AG04450 (cell line): ENCODE results near the gene GPR17. TPM values are rescaled to one million over a fixed set of nuclear protein-coding genes. Genes with fewer than 3 reads are reported as not detected.

Experiments used
- CTCF ChIA-PET: fragments of 300-600, 350-600 bp; formaldehyde crosslinking; extraction: SDS; loops from one replicate; lab custom pipeline; 2022; ENCODE audit warnings: antibody characterized with exemption, inconsistent platforms; lab: Charles Lee
- POLR2A ChIA-PET: fragments of 350-600 bp; formaldehyde crosslinking; extraction: SDS; loops from one replicate; lab custom pipeline; 2021; ENCODE audit warnings: antibody characterized with exemption, inconsistent platforms; lab: Yijun Ruan, JAX
- DNase-seq: peaks from one replicate; pipeline ENCODE4 v3.0.0-alpha.2; 2011; ENCODE audit warnings: low read depth, low spot score
- H3K27ac ChIP-seq: one replicate; pipeline ENCODE4 v1.5.1; 2012; ENCODE audit warnings: low read depth, low read length, control low read depth
- H3K27me3 ChIP-seq: one replicate; pipeline ENCODE4 v1.6.0; 2012; ENCODE audit warnings: low read length; ENCODE audit not compliant: control insufficient read depth, insufficient read depth
- H3K4me3 ChIP-seq: 2 replicates; pipeline ENCODE4 v1.5.1; 2011; ENCODE audit warnings: mild to moderate bottlenecking, low read depth, low read length, control low read depth
- H3K9me3 ChIP-seq: 2 replicates; pipeline ENCODE4 v1.5.1; 2012; ENCODE audit warnings: low read length; ENCODE audit not compliant: control insufficient read depth, insufficient read depth
- polyA plus RNA-seq: library from polyadenylated mRNA; depleted of rRNA; stranded (reverse); fragments of >200 nt; gene quantifications from 2 replicates; pipeline ENCODE4 v1.2.3, GENCODE V29; 2011
- TF ChIP-seq, protein P1 (sequence below): IDR thresholded peaks from 2 replicates; pipeline ENCODE4 v1.5.1; 2011; ENCODE audit warnings: low read depth, low read length, control low read depth, inconsistent platforms

GPR17 gene
- polyA plus RNA-seq, 1 experiment: not detected

DNA sequence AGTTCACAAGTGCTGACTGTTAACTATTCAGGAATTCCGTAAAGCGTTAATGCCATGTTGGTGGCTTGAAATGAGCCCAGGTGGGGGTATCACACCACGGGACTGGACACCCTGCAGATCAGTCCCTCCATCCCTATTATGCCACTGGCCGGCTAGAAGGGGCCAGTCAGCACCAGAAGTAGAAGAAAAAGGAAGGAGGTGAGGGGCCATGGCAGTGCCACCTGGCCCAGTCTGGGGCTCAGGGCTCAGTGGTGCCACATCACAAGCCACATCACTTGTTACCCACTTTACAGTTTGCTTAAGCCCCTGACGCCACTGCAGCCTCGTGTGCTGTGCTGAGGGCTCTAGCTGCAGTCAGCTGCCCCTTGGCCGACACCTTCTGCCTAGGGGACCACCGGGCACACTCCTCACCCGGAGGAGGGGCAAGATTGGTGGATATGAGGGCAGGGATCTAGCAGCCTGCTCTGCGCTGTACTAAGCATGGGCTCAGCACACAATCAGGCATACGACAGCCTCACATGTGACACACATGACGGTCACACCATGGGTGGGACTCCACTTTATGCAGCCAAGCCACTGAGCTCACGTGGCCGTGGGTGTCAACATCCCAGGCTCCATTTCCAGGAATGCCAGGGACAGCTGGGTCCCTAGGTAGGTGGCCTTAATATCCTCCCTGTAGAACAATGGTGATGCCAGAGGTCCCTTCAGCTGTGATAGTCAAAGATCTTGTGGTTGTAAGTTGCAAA, 25.8 kb downstream of the GPR17 start:
- no peak for DNase-seq
- CTCF ChIA-PET: no interaction called here
- POLR2A ChIA-PET: interaction anchor here (1.2 kb wide), 1 partner anchor 145 kb away, joined by 3 read pairs; no protein-coding TSS in a partner anchor
- no peak overlapping the region for H3K4me3 ChIP-seq
- TF ChIP-seq, protein P1, sequence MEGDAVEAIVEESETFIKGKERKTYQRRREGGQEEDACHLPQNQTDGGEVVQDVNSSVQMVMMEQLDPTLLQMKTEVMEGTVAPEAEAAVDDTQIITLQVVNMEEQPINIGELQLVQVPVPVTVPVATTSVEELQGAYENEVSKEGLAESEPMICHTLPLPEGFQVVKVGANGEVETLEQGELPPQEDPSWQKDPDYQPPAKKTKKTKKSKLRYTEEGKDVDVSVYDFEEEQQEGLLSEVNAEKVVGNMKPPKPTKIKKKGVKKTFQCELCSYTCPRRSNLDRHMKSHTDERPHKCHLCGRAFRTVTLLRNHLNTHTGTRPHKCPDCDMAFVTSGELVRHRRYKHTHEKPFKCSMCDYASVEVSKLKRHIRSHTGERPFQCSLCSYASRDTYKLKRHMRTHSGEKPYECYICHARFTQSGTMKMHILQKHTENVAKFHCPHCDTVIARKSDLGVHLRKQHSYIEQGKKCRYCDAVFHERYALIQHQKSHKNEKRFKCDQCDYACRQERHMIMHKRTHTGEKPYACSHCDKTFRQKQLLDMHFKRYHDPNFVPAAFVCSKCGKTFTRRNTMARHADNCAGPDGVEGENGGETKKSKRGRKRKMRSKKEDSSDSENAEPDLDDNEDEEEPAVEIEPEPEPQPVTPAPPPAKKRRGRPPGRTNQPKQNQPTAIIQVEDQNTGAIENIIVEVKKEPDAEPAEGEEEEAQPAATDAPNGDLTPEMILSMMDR: no peak
- H3K9me3 ChIP-seq: no peaks in the 10 kb centered on the region; the same call in 1 of the 2 replicates
- no peak overlapping the region for H3K27ac ChIP-seq
- H3K27me3 ChIP-seq: peaks cover 3% of the 10 kb centered on the region

DNA sequence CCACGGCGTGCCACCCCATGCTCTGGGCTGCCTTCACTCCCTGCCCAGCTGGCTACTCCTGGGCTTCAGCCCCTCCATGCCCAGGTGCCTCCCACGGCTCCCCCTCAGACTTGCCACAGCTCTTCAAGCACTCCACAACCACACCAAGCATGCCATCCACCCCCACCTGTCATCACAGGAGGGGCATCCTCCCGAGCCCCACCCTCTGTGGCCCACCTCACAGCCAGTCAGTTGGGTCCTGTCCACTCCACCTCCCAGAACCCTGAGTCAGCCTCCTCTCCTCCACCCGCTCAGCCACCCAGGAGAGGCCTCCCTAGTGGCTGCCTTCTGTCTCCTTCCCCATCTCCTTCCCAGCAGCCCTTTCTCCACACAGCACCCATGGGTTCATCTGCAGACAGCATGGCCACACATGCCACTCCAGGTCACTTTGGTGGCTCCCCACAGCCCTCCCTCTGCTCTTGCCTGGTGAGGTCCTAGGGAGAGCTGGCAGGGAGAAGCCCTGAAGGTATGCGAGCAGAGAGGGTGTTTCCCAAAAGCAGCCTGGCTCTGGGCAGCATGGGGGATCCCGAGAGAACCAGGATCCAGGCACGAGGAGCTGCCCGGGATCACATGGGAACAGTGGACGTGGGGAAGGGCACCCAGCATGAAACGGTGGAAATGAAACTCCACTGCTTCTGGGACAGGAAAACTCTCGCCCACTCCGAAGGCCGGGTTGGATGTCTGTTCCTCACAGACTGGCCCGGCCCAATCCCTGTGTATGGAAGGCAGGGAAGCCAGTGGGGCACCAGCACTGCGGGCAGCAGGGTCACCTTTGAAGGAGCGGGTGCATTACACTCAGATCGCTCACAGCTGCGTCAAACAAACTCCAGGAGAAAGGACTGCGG, 26.6 kb downstream of the GPR17 start:
- POLR2A ChIA-PET: interaction anchor here (1.2 kb wide), 1 partner anchor 146 kb away, joined by 3 read pairs; no protein-coding TSS in a partner anchor

DNA sequence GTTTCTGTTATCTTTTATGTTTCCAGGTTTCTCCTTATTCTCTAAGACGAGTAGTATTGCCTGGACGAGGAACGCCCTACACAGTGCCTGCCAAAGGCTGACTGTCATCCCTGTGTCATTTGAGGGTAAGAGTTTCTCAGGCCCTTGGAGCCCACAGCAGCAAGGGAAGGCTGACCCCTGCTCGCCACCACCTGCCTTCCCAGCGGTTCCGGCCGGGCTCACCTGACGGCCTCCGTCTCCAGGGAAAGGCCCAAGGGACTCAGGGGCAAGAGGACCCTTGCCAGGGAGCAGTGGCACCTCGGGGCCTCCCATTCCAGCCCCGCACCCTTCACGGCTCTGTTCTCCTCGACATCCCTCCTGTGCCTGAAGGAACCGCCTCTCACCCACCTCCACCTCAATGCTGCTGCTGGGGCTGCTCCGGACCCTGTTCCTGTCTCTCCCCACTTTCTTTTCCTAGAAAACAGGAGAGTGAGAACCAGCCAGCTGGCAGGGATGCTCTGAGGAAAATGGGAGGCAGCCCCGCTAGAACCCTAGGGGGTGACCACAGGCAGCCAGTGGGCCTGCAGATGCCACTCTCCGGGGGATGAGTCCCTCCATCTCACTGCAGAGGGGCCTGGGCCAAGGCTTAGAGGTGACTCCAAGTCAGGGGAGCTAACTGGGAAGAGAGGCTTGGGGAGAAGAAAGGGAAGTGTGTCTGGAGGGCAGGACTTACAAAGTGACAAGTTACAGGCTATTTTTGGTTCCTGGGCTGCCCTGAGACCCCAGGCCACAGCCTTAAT, 27.5 kb downstream of the GPR17 start:
- H3K4me3 ChIP-seq: peak overlapping the region; percentile 63
- H3K27ac ChIP-seq: no peak overlapping the region
- no peaks in the 10 kb centered on the region; the same call in 1 of the 2 replicates for H3K9me3 ChIP-seq
- DNase-seq: no peak
- TF ChIP-seq, protein P1: no peak
- ChIA-PET CTCF (no interaction called here), POLR2A (no interaction called here)
- peaks cover 16% of the 10 kb centered on the region for H3K27me3 ChIP-seq

More for the DNA sequence above, 26.6 kb downstream of the GPR17 start:
- CTCF ChIA-PET: no interaction called here
- Histone ChIP-seq H3K27ac (no peak overlapping the region), H3K27me3 (peaks cover 8% of the 10 kb centered on the region), H3K9me3 (no peaks in the 10 kb centered on the region; the same call in 1 of the 2 replicates), H3K4me3 (no peak overlapping the region)
- TF ChIP-seq, protein P1: no peak
- DNase-seq: no peak

DNA sequence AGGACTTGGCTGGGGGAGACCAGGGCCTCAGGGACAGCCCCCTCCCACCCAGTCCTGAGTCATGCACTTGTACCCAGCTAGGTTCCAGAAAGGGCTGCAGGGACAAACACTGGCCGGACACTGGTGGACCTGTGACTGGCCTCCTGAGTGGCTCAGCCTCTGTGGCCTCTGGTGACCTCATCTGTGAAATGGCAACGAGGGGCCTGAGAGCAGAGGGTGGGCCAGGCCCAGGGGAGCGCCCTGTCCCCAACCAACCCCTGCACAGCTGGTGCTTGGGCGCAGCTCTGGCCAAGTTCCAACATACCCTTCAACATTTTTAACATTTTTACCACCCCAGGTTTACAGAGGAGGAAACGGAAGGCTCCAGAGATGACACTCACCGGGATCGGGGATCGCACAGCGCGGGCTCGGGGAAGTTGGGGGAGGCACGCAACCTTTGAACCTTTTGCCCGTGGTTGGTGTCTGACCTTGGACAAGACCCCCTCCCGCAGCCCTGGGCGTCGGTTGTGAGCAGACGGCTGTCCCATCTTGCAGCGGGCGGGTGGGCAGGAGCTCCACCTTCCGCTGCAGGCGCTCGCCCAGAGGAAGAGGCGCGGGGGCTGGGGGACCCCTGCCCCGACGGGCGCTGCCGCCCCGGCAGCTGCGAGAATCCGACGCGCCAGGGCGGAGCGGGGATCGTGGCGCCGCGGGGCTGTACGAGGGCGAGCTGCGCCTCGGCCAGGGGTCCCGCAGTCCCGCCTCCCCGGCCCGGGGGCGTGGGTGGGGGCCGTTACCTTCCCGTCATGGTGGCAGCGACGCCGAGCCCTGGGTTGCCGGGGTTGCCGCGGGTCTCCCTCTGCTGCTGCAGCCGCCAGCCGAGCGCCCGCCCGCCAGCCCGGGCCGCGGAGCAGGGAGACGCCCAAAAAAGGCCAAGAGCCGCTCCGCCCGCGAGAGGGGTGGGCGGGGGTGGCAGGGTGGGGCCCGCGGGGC, 28.6 kb downstream of the GPR17 start:
- Histone ChIP-seq H3K27ac (no peak overlapping the region), H3K27me3 (peaks cover 17% of the 10 kb centered on the region), H3K4me3 (peak overlapping the region; percentile 63), H3K9me3 (no peaks in the 10 kb centered on the region; the same call in 1 of the 2 replicates)
- ChIA-PET POLR2A (interaction anchor here (1.0 to 1.3 kb wide), 3 partner anchors 89 to 380 kb away, joined by 3 to 7 read pairs (median 3); partner anchors contain the start of genes ERCC3 and IWS1), CTCF (no interaction called here)
- TF ChIP-seq, protein P1: no peak
- no peak for DNase-seq
